Nucleus accumbens (tissue), 56 donors: ENCODE data around the gene LITAF.
"Not testable (repeated sequence)": the region's sequence is repeated elsewhere in the genome, so short reads cannot be mapped to it uniquely, and the experiment has no call there.

Experiments used
- DNase-seq, 56 donors: peaks; one replicate each; lab custom pipeline; 2025; lab: John Stamatoyannopoulos, UW

The LITAF gene

GRCh38 chr16:11621920-11622651 is 35.4 kb upstream of the LITAF start:
- peak in 1 of 56 donors; percentile 16 for DNase-seq

- no peak for DNase-seq
Measured at GRCh38 chr16:11621539-11621919, 34.8 kb upstream of the LITAF start.

- no peak for DNase-seq
Measured at GRCh38 chr16:11620243-11621003, 33.7 kb upstream of the LITAF start.

- DNase-seq: no peak
Measured at GRCh38 chr16:11619327-11619851, 32.7 kb upstream of the LITAF start.

- DNase-seq: no peak
Measured at GRCh38 chr16:11618107-11618717, 31.5 kb upstream of the LITAF start.

- DNase-seq: no peak
Measured at GRCh38 chr16:11615748-11616447, 29.2 kb upstream of the LITAF start.

- peak in 2 of 56 donors; percentile 11 to 13 for DNase-seq
Measured at GRCh38 chr16:11614587-11615175, 28.0 kb upstream of the LITAF start.

- DNase-seq: peak in 9 of 56 donors; percentile 9 to 52 (median 20)
Measured at GRCh38 chr16:11613381-11614303, 26.9 kb upstream of the LITAF start.

GRCh38 chr16:11612665-11613025 is 25.9 kb upstream of the LITAF start:
- no peak for DNase-seq

GRCh38 chr16:11611871-11612664 is 25.3 kb upstream of the LITAF start:
- peak in 2 of 56 donors; percentile 7 to 21 for DNase-seq

GRCh38 chr16:11610580-11610979 is 23.9 kb upstream of the LITAF start:
- no peak for DNase-seq

GRCh38 chr16:11610121-11610505 is 23.4 kb upstream of the LITAF start:
- DNase-seq: no peak

GRCh38 chr16:11609474-11610120 is 22.9 kb upstream of the LITAF start:
- peak in 2 of 56 donors; percentile 17 to 24 for DNase-seq

GRCh38 chr16:11605891-11606290 is 19.2 kb upstream of the LITAF start:
- DNase-seq: no peak

- no peak for DNase-seq
Measured at GRCh38 chr16:11605564-11605886, 18.8 kb upstream of the LITAF start.

GRCh38 chr16:11604783-11605563 is 18.3 kb upstream of the LITAF start:
- DNase-seq: no peak

- DNase-seq: not testable (repeated sequence)
Measured at GRCh38 chr16:11604296-11604695, 17.6 kb upstream of the LITAF start.
